ENCODE data around the gene MYO7A.

GRCh38 chr11:77136074-77136473 is 8.0 kb downstream of the MYO7A start:
- TF ChIP-seq EZH2 (IDR thresholded peaks at IDR 0.05; ENCODE audit: insufficient read depth, poor library complexity, severe bottlenecking): no peak
- TF ChIP-seq EZH2phosphoT487 (IDR thresholded peaks at IDR 0.05; ENCODE audit: insufficient read depth, low read depth): no peak
